NCI-H748 (cell line): Measurements from ENCODE around the gene LYRM1.
"Not testable (repeated sequence)": the region's sequence is repeated elsewhere in the genome, so short reads cannot be mapped to it uniquely, and the experiment has no call there.

Experiments
- DNase-seq: peaks from one replicate; lab custom pipeline; 2025; ENCODE audit not compliant: unreplicated experiment; lab: John Stamatoyannopoulos, UW

The LYRM1 gene

GRCh38 chr16:20900299-20901067 lies at the start of gene LYRM1, which contains the start of gene DCUN1D3:
LYRM1 (plus strand) TSS chr16:20900771; CDS start chr16:20915556, 14,785 bp downstream.
DCUN1D3 (minus strand) TSS chr16:20900358; CDS start chr16:20862538, 37,820 bp downstream.
- peak; percentile 96 for DNase-seq

- no peak for DNase-seq
Measured at GRCh38 chr16:20850981-20851380, 49.6 kb upstream of the LYRM1 start.

GRCh38 chr16:20851601-20852000 lies 49.0 kb upstream of the LYRM1 start:
- no peak for DNase-seq

- DNase-seq: no peak
Measured at GRCh38 chr16:20853143-20853542, 47.4 kb upstream of the LYRM1 start.

GRCh38 chr16:20853981-20854620 lies 46.5 kb upstream of the LYRM1 start:
- DNase-seq: no peak

- no peak for DNase-seq
Measured at GRCh38 chr16:20854963-20855362, 45.6 kb upstream of the LYRM1 start.

- DNase-seq: no peak
Measured at GRCh38 chr16:20857281-20857680, 43.3 kb upstream of the LYRM1 start.

GRCh38 chr16:20859229-20859628 lies 41.3 kb upstream of the LYRM1 start:
- no peak for DNase-seq

GRCh38 chr16:20859699-20860098 lies 40.9 kb upstream of the LYRM1 start:
- no peak for DNase-seq

GRCh38 chr16:20860361-20860760 lies 40.2 kb upstream of the LYRM1 start:
- no peak for DNase-seq

- not testable (repeated sequence) for DNase-seq
Measured at GRCh38 chr16:20860995-20861394, 39.6 kb upstream of the LYRM1 start.

GRCh38 chr16:20862162-20862960 lies 38.2 kb upstream of the LYRM1 start:
- DNase-seq: no peak

- not testable (repeated sequence) for DNase-seq
Measured at GRCh38 chr16:20864376-20864775, 36.2 kb upstream of the LYRM1 start.

GRCh38 chr16:20865420-20866131 lies 35.0 kb upstream of the LYRM1 start:
- DNase-seq: no peak

GRCh38 chr16:20866145-20866772 lies 34.3 kb upstream of the LYRM1 start:
- no peak for DNase-seq

GRCh38 chr16:20866801-20867200 lies 33.8 kb upstream of the LYRM1 start:
- DNase-seq: no peak

GRCh38 chr16:20867585-20867984 lies 33.0 kb upstream of the LYRM1 start:
- no peak for DNase-seq

GRCh38 chr16:20868890-20869289 lies 31.7 kb upstream of the LYRM1 start:
- DNase-seq: no peak

- no peak for DNase-seq
Measured at GRCh38 chr16:20870122-20870820, 30.3 kb upstream of the LYRM1 start.

GRCh38 chr16:20871258-20871657 lies 29.3 kb upstream of the LYRM1 start:
- no peak for DNase-seq
